ENCODE measurements around the gene CYFIP1.

DNA sequence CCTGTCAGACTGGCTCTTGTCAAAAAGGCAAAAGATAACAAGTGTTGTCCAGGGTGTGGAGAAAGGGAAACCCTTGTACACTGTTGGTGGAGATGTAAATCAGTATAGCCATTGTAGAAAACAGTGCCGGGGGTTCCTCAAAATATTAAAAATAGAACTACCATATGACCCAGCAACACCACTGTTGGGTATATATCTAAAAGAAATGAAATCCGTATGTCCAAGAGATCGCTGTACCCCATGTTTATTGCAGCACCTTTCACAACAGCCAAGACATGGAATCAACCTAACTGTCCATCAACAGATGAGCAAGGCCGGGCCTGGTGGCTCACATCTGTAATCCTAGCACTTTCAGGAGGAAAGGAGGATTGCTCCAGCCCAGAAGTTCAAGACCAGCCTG lies 6.2 kb downstream of the CYFIP1 start:
- TF ChIP-seq, protein P1, sequence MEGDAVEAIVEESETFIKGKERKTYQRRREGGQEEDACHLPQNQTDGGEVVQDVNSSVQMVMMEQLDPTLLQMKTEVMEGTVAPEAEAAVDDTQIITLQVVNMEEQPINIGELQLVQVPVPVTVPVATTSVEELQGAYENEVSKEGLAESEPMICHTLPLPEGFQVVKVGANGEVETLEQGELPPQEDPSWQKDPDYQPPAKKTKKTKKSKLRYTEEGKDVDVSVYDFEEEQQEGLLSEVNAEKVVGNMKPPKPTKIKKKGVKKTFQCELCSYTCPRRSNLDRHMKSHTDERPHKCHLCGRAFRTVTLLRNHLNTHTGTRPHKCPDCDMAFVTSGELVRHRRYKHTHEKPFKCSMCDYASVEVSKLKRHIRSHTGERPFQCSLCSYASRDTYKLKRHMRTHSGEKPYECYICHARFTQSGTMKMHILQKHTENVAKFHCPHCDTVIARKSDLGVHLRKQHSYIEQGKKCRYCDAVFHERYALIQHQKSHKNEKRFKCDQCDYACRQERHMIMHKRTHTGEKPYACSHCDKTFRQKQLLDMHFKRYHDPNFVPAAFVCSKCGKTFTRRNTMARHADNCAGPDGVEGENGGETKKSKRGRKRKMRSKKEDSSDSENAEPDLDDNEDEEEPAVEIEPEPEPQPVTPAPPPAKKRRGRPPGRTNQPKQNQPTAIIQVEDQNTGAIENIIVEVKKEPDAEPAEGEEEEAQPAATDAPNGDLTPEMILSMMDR (IDR thresholded peaks at IDR 0.05): no peak
- TF ChIP-seq POLR2A (IDR thresholded peaks at IDR 0.05; ENCODE audit: low read depth): no peak
- no peak for TF ChIP-seq EP300 (IDR thresholded peaks at IDR 0.05)
